ENCODE measurements around the gene SHLD1.

The SHLD1 gene

DNA sequence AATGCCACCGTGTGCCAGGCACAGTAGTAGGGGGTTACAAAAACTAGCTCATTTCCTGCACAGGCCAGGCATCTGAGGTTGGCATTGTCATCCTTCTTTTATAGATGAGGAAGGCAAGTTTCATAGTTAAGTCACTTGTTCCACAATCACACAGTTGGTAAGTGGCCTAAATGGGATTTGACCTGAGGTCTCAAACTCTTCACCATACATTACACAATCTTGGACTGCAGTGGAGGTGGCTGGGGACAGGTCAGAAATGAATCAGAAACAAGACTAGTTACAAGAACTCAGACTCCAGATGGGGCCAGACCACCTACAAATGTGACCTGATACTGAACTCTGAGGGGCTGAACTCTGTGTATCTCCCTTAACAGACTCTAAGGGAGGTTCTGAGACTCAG is 150.7 kb downstream of the SHLD1 start:
- TF ChIP-seq, protein P1, sequence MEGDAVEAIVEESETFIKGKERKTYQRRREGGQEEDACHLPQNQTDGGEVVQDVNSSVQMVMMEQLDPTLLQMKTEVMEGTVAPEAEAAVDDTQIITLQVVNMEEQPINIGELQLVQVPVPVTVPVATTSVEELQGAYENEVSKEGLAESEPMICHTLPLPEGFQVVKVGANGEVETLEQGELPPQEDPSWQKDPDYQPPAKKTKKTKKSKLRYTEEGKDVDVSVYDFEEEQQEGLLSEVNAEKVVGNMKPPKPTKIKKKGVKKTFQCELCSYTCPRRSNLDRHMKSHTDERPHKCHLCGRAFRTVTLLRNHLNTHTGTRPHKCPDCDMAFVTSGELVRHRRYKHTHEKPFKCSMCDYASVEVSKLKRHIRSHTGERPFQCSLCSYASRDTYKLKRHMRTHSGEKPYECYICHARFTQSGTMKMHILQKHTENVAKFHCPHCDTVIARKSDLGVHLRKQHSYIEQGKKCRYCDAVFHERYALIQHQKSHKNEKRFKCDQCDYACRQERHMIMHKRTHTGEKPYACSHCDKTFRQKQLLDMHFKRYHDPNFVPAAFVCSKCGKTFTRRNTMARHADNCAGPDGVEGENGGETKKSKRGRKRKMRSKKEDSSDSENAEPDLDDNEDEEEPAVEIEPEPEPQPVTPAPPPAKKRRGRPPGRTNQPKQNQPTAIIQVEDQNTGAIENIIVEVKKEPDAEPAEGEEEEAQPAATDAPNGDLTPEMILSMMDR (IDR thresholded peaks at IDR 0.05), result no peak
- Histone ChIP-seq H3K36me3 (no peaks in the 10 kb centered on the region), H3K27me3 (peaks cover 23% of the 10 kb centered on the region), H3K4me3 (ENCODE audit: low read depth in 1 of 2, low read length in 1 of 2) (no peak overlapping the region), H3K27ac (no peak overlapping the region), H3K4me1 (ENCODE audit: control insufficient read depth in 1 of 2, insufficient read depth in 1 of 2, low read depth in 1 of 2, low read length in 1 of 2) (peaks cover 5 to 6% of the 10 kb centered on the region in 2 experiments), H3K9me3 (no peaks in the 10 kb centered on the region)

DNA sequence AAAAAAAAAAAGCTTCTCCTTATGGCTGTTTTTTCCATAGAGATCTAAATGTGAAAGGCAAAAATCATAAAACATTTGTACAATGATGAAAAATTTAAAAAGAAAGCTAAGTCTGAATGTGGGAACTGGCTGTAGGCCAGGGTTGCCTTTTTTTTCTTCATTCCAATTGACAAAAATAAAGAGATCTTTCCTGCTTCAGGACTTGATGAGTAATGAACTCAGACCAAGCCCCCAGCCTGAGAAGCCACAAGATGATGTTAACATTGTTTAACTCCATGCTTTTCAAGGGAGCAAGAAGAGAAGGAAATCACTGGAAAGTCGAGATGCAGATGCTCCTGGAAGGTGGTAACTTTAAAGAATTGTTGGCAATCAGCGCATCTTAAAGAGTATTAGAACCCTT is 158.8 kb downstream of the SHLD1 start:
- Histone ChIP-seq H3K27ac (no peak overlapping the region), H3K36me3 (no peaks in the 10 kb centered on the region), H3K4me1 (ENCODE audit: control insufficient read depth in 1 of 2, insufficient read depth in 1 of 2, low read depth in 1 of 2, low read length in 1 of 2) (peaks cover 0 to 8% of the 10 kb centered on the region in 2 experiments), H3K9me3 (no peaks in the 10 kb centered on the region), H3K27me3 (peaks cover 100% of the 10 kb centered on the region), H3K4me3 (ENCODE audit: low read depth in 1 of 2, low read length in 1 of 2) (no peak overlapping the region)
- TF ChIP-seq, protein P1 (IDR thresholded peaks at IDR 0.05), result no peak

DNA sequence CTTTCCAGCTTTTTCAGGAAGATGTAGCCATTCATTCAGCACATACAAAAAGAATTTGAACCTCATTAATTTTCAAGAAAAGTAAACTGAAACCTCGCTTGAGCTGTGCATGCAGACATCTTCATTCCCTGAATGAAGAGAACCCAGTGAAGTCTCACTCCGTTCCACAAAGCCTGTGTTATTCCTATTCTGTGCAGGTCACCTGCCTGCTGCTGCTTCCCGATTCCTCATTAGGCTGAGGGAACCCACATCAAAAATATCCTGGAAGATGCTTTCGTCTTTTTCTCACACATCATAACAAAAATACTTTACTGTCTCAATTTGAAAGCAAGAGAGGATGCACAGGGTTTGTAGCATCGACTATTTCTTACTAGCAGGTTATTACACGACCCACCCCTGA is 160.0 kb downstream of the SHLD1 start:
- Histone ChIP-seq H3K36me3 (no peaks in the 10 kb centered on the region), H3K27me3 (peaks cover 99% of the 10 kb centered on the region), H3K9me3 (no peaks in the 10 kb centered on the region), H3K4me3 (ENCODE audit: low read depth in 1 of 2, low read length in 1 of 2) (no peak overlapping the region), H3K27ac (no peak overlapping the region), H3K4me1 (ENCODE audit: control insufficient read depth in 1 of 2, insufficient read depth in 1 of 2, low read depth in 1 of 2, low read length in 1 of 2) (peaks cover 0 to 8% of the 10 kb centered on the region in 2 experiments)
- TF ChIP-seq, protein P1 (IDR thresholded peaks at IDR 0.05), result no peak

- Histone ChIP-seq H3K4me1 (ENCODE audit: control insufficient read depth in 1 of 2, insufficient read depth in 1 of 2, low read depth in 1 of 2, low read length in 1 of 2) (peaks cover 0 to 8% of the 10 kb centered on the region in 2 experiments), H3K9me3 (no peaks in the 10 kb centered on the region), H3K27ac (no peak overlapping the region), H3K36me3 (no peaks in the 10 kb centered on the region), H3K27me3 (peaks cover 90% of the 10 kb centered on the region), H3K4me3 (ENCODE audit: low read depth in 1 of 2, low read length in 1 of 2) (no peak overlapping the region)
- TF ChIP-seq, protein P1 (IDR thresholded peaks at IDR 0.05), result no peak
Measured at GRCh38 chr20:5913166-5913565, 163.0 kb downstream of the SHLD1 start.
